Measurements from ENCODE around the gene SPEG. TPM values are rescaled to one million over a fixed set of nuclear protein-coding genes. Genes with fewer than 3 reads are reported as not detected.

Gene SPEG
- total and polyA plus RNA-seq, 2 of the 13 experiments (the other 11 are each of a cell fraction or from before 2014, with no cell fraction given) = 0.18 to 0.24 TPM

DNA sequence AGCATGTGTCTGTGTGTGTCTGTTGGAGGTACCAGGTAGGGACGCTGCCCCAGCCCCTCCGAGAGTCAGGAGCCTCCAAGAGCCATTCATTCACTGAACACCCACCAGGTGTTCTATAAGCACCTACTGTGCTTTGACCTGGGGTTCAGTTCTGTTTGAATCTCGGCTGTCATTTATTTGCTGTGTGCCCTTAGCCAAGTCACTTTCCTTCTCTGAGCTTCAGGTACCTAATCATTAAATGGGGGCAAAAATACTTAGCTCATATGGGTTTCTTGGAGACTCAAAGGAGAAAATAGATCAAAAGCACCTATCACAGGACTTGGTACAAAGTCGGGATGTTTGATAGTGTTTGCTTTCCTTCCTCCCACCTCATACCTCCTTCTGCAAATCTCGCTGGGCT, 92.8 kb downstream of the SPEG start:
- H4K20me1 ChIP-seq (ENCODE audit: insufficient read depth, low read length) = no peaks in the 10 kb centered on the region
- no peak overlapping the region for H3K4me2 ChIP-seq (ENCODE audit: low read depth, low read length)
- no TSS peak for BruUV-seq (replicated peaks)
- TF ChIP-seq, protein P1, sequence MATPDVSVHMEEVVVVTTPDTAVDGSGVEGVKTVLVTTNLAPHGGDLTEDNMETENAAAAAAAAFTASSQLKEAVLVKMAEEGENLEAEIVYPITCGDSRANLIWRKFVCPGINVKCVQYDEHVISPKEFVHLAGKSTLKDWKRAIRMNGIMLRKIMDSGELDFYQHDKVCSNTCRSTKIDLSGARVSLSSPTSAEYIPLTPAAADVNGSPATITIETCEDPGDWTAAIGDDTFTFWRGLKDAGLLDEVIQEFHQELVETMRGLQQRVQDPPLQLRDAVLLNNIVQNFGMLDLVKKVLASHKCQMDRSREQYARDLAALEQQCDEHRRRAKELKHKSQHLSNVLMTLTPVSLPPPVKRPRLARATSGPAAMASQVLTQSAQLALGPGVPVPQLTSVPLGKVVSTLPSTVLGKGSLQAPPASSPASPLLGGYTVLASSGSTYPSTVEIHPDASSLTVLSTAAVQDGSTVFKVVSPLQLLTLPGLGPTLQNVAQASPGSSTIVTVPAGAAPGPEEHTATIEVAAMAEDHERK (CRISPR knock-in tag; IDR thresholded peaks at IDR 0.05; ENCODE audit: low read depth) = no peak
- TF ChIP-seq GTF3A (CRISPR knock-in tag; conservative IDR thresholded peaks at IDR 0.05) = no peak
- TF ChIP-seq ZNF768 (CRISPR knock-in tag; IDR thresholded peaks at IDR 0.05) = peak; percentile 47; the same call in 1 of the 2 replicates
- no peak overlapping the region for H2AFZ ChIP-seq (ENCODE audit: low read length)
- H3K4me1 ChIP-seq (ENCODE audit: insufficient read depth, low read length) = peaks cover 19% of the 10 kb centered on the region
- H3K9ac ChIP-seq (ENCODE audit: insufficient read depth, low read depth, low read length) = no peak overlapping the region
- in situ Hi-C loops (cut with HindIII; ENCODE audit: extremely low pct_ligation_motif_present, low pct_unique_long_range_greater_than_20kb) = loop anchor here (10.0 kb wide), 1 partner anchor 53 kb away; no protein-coding TSS in a partner anchor
- no peaks in the 10 kb centered on the region for H3K79me2 ChIP-seq (ENCODE audit: insufficient read depth, low read length)
- POLR2A ChIA-PET = interaction anchor here (0.6 to 1.5 kb wide), 3 partner anchors 27 to 140 kb away, joined by 3 to 5 read pairs (median 5); partner anchors contain the start of gene DNPEP
- 1% methylated on average over 5 of the region's 5 CpGs for WGBS (ENCODE audit: low lambda C conversion rate)
- no peaks in the 10 kb centered on the region for H3K36me3 ChIP-seq (replicated peaks in 1 of 2; ENCODE audit: control insufficient read depth in 1 of 2, insufficient read depth in 2 of 2, low read length in 2 of 2)
- intact Hi-C loops (cut with micrococcal nuclease; ENCODE audit: unreplicated experiment) = no loop called here
- CTCF ChIA-PET (ENCODE audit: low intra/inter-chr PET ratio, low total read pairs) = interaction anchor here (1.1 to 5.4 kb wide), 2 partner anchors 31 to 51 kb away, joined by 3 to 53 read pairs; a partner anchor contains a TSS
- no peaks in the 10 kb centered on the region for H3K9me3 ChIP-seq (ENCODE audit: low read length)
- H3K27ac ChIP-seq (ENCODE audit: extremely low read length, insufficient read depth, low read length) = no peak overlapping the region
- no peak for FAIRE-seq
- no peak for ATAC-seq
- peaks cover 29 to 94% of the 10 kb centered on the region in 2 experiments for H3K27me3 ChIP-seq (ENCODE audit: control insufficient read depth in 1 of 2, insufficient read depth in 2 of 2, low read length in 2 of 2)
- no peak overlapping the region for H3K4me3 ChIP-seq (replicated peaks in 1 of 3; ENCODE audit: insufficient read depth in 1 of 3, low read depth in 2 of 3, low read length in 3 of 3)
- DNase-seq (ENCODE audit: low spot score) = no peak

DNA sequence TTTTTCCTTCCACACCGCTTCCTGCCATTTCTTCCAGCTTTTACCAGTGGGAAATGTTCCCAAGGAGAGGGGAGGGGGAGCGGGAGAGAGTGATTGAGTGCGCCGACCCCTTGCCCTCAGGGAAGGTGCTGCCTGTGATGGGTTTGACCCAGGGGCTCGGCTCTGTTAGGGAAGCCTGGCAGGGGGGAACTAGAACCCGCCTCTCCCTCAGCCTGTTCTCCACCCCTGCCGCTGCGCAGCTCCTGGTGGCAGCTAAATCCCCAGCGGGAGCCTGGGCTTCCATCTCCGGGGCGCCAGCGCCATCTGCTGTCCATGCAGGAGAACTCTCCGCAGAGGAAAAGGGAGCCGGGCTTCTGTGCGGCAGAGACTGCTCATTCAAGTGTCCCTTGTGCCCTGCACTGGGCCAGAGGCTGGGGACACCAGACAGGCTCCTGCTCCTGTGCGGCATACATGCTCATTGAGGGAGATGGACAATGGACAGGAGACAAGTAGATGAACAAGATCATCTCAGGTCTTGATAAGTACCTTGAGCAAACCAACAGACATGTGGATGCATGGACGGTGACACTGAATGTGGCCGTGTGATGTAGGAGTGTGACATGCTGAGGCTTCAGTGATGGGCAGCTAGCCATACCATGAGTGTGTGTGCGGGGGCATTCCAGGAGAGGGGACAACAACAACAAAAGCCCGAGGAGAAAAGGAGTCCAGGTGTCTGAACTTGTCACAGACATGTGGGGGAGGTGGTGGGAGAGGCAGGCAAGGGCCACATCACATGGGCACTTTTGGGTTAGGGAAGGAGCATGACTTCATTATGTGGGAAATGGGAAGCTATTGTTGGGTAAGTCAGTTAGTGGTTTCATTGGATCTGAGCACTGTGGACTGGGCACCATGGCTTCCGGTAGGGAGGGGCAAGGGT, 95.7 kb downstream of the SPEG start:
- no peak overlapping the region for H3K4me3 ChIP-seq (replicated peaks in 1 of 3; ENCODE audit: insufficient read depth in 1 of 3, low read depth in 2 of 3, low read length in 3 of 3)
- peak; percentile 56 for FAIRE-seq
- TF ChIP-seq KDM5A (IDR thresholded peaks at IDR 0.05; ENCODE audit: borderline replicate concordance, low read length) (no peak), PAWR (CRISPR knock-in tag; IDR thresholded peaks at IDR 0.05; ENCODE audit: borderline replicate concordance) (no peak), TARDBP (CRISPR knock-in tag; IDR thresholded peaks at IDR 0.05) (peak; percentile 80; the same call in 1 of the 2 replicates), TSC22D2 (CRISPR knock-in tag; IDR thresholded peaks at IDR 0.05; ENCODE audit: borderline replicate concordance) (no peak)
- TF ChIP-seq, protein P2, sequence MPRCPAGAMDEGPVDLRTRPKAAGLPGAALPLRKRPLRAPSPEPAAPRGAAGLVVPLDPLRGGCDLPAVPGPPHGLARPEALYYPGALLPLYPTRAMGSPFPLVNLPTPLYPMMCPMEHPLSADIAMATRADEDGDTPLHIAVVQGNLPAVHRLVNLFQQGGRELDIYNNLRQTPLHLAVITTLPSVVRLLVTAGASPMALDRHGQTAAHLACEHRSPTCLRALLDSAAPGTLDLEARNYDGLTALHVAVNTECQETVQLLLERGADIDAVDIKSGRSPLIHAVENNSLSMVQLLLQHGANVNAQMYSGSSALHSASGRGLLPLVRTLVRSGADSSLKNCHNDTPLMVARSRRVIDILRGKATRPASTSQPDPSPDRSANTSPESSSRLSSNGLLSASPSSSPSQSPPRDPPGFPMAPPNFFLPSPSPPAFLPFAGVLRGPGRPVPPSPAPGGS (CRISPR knock-in tag; IDR thresholded peaks at IDR 0.05) = 0 out of 2 replicates have a peak, but pooled peaks have one; percentile 28
- TF ChIP-seq, protein P3, sequence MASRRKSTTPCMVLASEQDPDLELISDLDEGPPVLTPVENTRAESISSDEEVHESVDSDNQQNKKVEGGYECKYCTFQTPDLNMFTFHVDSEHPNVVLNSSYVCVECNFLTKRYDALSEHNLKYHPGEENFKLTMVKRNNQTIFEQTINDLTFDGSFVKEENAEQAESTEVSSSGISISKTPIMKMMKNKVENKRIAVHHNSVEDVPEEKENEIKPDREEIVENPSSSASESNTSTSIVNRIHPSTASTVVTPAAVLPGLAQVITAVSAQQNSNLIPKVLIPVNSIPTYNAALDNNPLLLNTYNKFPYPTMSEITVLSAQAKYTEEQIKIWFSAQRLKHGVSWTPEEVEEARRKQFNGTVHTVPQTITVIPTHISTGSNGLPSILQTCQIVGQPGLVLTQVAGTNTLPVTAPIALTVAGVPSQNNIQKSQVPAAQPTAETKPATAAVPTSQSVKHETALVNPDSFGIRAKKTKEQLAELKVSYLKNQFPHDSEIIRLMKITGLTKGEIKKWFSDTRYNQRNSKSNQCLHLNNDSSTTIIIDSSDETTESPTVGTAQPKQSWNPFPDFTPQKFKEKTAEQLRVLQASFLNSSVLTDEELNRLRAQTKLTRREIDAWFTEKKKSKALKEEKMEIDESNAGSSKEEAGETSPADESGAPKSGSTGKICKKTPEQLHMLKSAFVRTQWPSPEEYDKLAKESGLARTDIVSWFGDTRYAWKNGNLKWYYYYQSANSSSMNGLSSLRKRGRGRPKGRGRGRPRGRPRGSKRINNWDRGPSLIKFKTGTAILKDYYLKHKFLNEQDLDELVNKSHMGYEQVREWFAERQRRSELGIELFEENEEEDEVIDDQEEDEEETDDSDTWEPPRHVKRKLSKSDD (CRISPR knock-in tag; IDR thresholded peaks at IDR 0.05; ENCODE audit: low read depth) = no peak

More for the DNA sequence above, 95.7 kb downstream of the SPEG start:
- H3K4me2 ChIP-seq (ENCODE audit: low read depth, low read length) = no peak overlapping the region
- H3K27me3 ChIP-seq (ENCODE audit: control insufficient read depth in 1 of 2, insufficient read depth in 2 of 2, low read length in 2 of 2) = peaks cover 28 to 92% of the 10 kb centered on the region in 2 experiments; a peak in 4 of 5 replicates
- H3K36me3 ChIP-seq (replicated peaks in 1 of 2; ENCODE audit: control insufficient read depth in 1 of 2, insufficient read depth in 2 of 2, low read length in 2 of 2) = no peaks in the 10 kb centered on the region
- H3K27ac ChIP-seq (ENCODE audit: extremely low read length, insufficient read depth, low read length) = no peak overlapping the region
- BruUV-seq (replicated peaks) = no TSS peak
- no peaks in the 10 kb centered on the region for H3K79me2 ChIP-seq (ENCODE audit: insufficient read depth, low read length)
- WGBS (ENCODE audit: low lambda C conversion rate) = 13% methylated on average over 14 of the region's 21 CpGs
- intact Hi-C loops (cut with micrococcal nuclease; ENCODE audit: unreplicated experiment) (loop anchor here (1.0 to 10.0 kb wide), 6 partner anchors 35 to 236 kb away; no protein-coding TSS in a partner anchor), in situ Hi-C loops (cut with HindIII; ENCODE audit: extremely low pct_ligation_motif_present, low pct_unique_long_range_greater_than_20kb) (loop anchor here (5.0 kb wide), 2 partner anchors 38 to 128 kb away; no protein-coding TSS in a partner anchor)
- H3K9ac ChIP-seq (ENCODE audit: insufficient read depth, low read depth, low read length) = no peak overlapping the region
- ChIA-PET CTCF (ENCODE audit: low intra/inter-chr PET ratio, low total read pairs) (interaction anchor here (0.6 to 5.4 kb wide), 10 partner anchors 9 to 127 kb away, joined by 3 to 53 read pairs (median 10); a partner anchor contains a TSS), POLR2A (interaction anchor here (0.7 to 1.8 kb wide), 8 partner anchors 8 to 127 kb away, joined by 3 to 21 read pairs (median 4); partner anchors contain the start of genes GMPPA and OBSL1)
- peak; percentile 89 for ATAC-seq
- H2AFZ ChIP-seq (ENCODE audit: low read length) = no peak overlapping the region
- no peaks in the 10 kb centered on the region for H4K20me1 ChIP-seq (ENCODE audit: insufficient read depth, low read length)
- peak; percentile 77 for DNase-seq (ENCODE audit: low spot score)
- H3K9me3 ChIP-seq (ENCODE audit: low read length) = no peaks in the 10 kb centered on the region
- peaks cover 11% of the 10 kb centered on the region for H3K4me1 ChIP-seq (ENCODE audit: insufficient read depth, low read length)
